ENCODE results near the gene PARP4.
"Not testable (repeated sequence)": the region's sequence is repeated elsewhere in the genome, so short reads cannot be mapped to it uniquely, and the experiment has no call there.

Gene PARP4

GRCh38 chr13:24497742-24498141, 14.8 kb downstream of the PARP4 start:
- no peaks in the 10 kb centered on the region for H3K27me3 ChIP-seq (ENCODE audit: insufficient read depth, low read length, poor library complexity, severe bottlenecking)
- H3K4me2 ChIP-seq (ENCODE audit: low read depth, low read length, poor library complexity, severe bottlenecking): no peak overlapping the region
- no peaks in the 10 kb centered on the region for H3F3A ChIP-seq (ENCODE audit: low read depth)
- no peak overlapping the region for H3K9ac ChIP-seq (ENCODE audit: low read depth, low read length, poor library complexity, severe bottlenecking)
- H3K79me2 ChIP-seq (ENCODE audit: insufficient read depth, low read length): no peaks in the 10 kb centered on the region
- H3K9me2 ChIP-seq (replicated peaks; ENCODE audit: low read depth, low read length): no peaks in the 10 kb centered on the region
- no peaks in the 10 kb centered on the region for H3K9me3 ChIP-seq (ENCODE audit: insufficient read depth, low read depth, low read length)
- no peak overlapping the region for H3K4me3 ChIP-seq (ENCODE audit: low read length, poor library complexity, severe bottlenecking)
- no peaks in the 10 kb centered on the region for H4K20me1 ChIP-seq (ENCODE audit: insufficient read depth, low read length, poor library complexity, severe bottlenecking)
- TF ChIP-seq EZH2phosphoT487 (IDR thresholded peaks at IDR 0.05; ENCODE audit: borderline replicate concordance): no peak
- TF ChIP-seq, protein P1, sequence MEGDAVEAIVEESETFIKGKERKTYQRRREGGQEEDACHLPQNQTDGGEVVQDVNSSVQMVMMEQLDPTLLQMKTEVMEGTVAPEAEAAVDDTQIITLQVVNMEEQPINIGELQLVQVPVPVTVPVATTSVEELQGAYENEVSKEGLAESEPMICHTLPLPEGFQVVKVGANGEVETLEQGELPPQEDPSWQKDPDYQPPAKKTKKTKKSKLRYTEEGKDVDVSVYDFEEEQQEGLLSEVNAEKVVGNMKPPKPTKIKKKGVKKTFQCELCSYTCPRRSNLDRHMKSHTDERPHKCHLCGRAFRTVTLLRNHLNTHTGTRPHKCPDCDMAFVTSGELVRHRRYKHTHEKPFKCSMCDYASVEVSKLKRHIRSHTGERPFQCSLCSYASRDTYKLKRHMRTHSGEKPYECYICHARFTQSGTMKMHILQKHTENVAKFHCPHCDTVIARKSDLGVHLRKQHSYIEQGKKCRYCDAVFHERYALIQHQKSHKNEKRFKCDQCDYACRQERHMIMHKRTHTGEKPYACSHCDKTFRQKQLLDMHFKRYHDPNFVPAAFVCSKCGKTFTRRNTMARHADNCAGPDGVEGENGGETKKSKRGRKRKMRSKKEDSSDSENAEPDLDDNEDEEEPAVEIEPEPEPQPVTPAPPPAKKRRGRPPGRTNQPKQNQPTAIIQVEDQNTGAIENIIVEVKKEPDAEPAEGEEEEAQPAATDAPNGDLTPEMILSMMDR (conservative IDR thresholded peaks at IDR 0.05; ENCODE audit: low read length): no peak
- peaks cover 53% of the 10 kb centered on the region; the same call in 1 of the 2 replicates for H3K36me3 ChIP-seq (ENCODE audit: insufficient read depth, low read length)
- no peaks in the 10 kb centered on the region for H3K4me1 ChIP-seq (ENCODE audit: insufficient read depth, low read length, poor library complexity, severe bottlenecking)
- no peak overlapping the region for H2AFZ ChIP-seq (ENCODE audit: low read length)

DNA sequence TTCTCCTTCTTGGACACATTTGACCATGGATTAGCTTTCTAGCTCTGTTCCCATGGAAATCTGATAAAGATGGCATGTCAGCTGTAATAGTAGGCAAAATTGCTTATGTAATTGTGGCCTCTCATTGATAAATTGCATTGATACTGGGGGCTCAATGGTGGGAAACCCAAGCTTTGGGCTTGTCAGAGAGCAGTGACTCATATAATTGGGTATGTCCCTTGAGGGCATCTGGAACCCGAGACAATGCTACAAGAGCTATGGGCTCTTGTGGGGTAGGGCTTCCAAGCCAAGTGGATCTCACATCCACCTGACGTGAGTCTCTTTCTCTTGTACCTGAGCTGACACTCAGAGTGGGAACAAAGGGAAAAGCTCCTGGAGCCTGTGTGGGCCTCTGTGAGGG, 16.3 kb downstream of the PARP4 start:
- H3K4me1 ChIP-seq (ENCODE audit: insufficient read depth, low read length, poor library complexity, severe bottlenecking); H3K27me3 ChIP-seq (ENCODE audit: insufficient read depth, low read length, poor library complexity, severe bottlenecking); H2AFZ ChIP-seq (ENCODE audit: low read length); H3K9me3 ChIP-seq (ENCODE audit: insufficient read depth, low read depth, low read length); H3F3A ChIP-seq (ENCODE audit: low read depth); H3K9ac ChIP-seq (ENCODE audit: low read depth, low read length, poor library complexity, severe bottlenecking); H3K9me2 ChIP-seq (replicated peaks; ENCODE audit: low read depth, low read length); H4K20me1 ChIP-seq (ENCODE audit: insufficient read depth, low read length, poor library complexity, severe bottlenecking); H3K4me3 ChIP-seq (ENCODE audit: low read length, poor library complexity, severe bottlenecking); H3K79me2 ChIP-seq (ENCODE audit: insufficient read depth, low read length); H3K4me2 ChIP-seq (ENCODE audit: low read depth, low read length, poor library complexity, severe bottlenecking): not testable (repeated sequence)
- H3K36me3 ChIP-seq (ENCODE audit: insufficient read depth, low read length): peaks cover 67% of the 10 kb centered on the region; the same call in 1 of the 2 replicates

- no peak overlapping the region for H3K4me2 ChIP-seq (ENCODE audit: low read depth, low read length, poor library complexity, severe bottlenecking)
- peaks cover 67% of the 10 kb centered on the region; the same call in 1 of the 2 replicates for H3K36me3 ChIP-seq (ENCODE audit: insufficient read depth, low read length)
- H4K20me1 ChIP-seq (ENCODE audit: insufficient read depth, low read length, poor library complexity, severe bottlenecking): no peaks in the 10 kb centered on the region
- no peaks in the 10 kb centered on the region for H3K27me3 ChIP-seq (ENCODE audit: insufficient read depth, low read length, poor library complexity, severe bottlenecking)
- no peaks in the 10 kb centered on the region for H3K79me2 ChIP-seq (ENCODE audit: insufficient read depth, low read length)
- no peak overlapping the region for H2AFZ ChIP-seq (ENCODE audit: low read length)
- no peaks in the 10 kb centered on the region for H3F3A ChIP-seq (ENCODE audit: low read depth)
- no peak overlapping the region for H3K4me3 ChIP-seq (ENCODE audit: low read length, poor library complexity, severe bottlenecking)
- no peak for TF ChIP-seq EZH2phosphoT487 (IDR thresholded peaks at IDR 0.05; ENCODE audit: borderline replicate concordance)
- H3K9ac ChIP-seq (ENCODE audit: low read depth, low read length, poor library complexity, severe bottlenecking): no peak overlapping the region
- H3K9me2 ChIP-seq (replicated peaks; ENCODE audit: low read depth, low read length): no peaks in the 10 kb centered on the region
- no peaks in the 10 kb centered on the region for H3K4me1 ChIP-seq (ENCODE audit: insufficient read depth, low read length, poor library complexity, severe bottlenecking)
- no peaks in the 10 kb centered on the region for H3K9me3 ChIP-seq (ENCODE audit: insufficient read depth, low read depth, low read length)
Observed at GRCh38 chr13:24495151-24495729, 17.3 kb downstream of the PARP4 start.

DNA sequence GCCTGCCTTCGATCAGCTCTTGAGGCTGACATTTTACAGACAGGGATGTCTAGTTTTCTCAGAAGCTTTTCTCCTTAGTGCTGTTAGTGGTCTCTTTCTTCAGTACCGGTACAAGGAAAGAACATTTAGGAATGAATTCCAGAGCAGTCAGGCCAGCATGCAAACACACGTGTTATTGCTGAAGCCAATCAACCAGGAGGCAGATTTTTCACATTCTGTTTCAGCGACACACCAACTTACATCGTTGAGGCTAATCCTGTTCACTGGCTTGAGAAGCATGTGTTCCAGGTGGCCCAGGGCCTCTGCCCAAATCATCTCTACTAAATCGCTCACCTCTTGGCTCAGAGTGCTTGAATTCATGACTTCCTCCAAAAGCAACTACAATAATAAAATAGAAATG, 19.2 kb downstream of the PARP4 start:
- no peaks in the 10 kb centered on the region for H3K79me2 ChIP-seq (ENCODE audit: insufficient read depth, low read length)
- no peaks in the 10 kb centered on the region for H3F3A ChIP-seq (ENCODE audit: low read depth)
- no peak overlapping the region for H3K9ac ChIP-seq (ENCODE audit: low read depth, low read length, poor library complexity, severe bottlenecking)
- no peaks in the 10 kb centered on the region for H4K20me1 ChIP-seq (ENCODE audit: insufficient read depth, low read length, poor library complexity, severe bottlenecking)
- H3K4me1 ChIP-seq (ENCODE audit: insufficient read depth, low read length, poor library complexity, severe bottlenecking): no peaks in the 10 kb centered on the region
- TF ChIP-seq EZH2phosphoT487 (IDR thresholded peaks at IDR 0.05; ENCODE audit: borderline replicate concordance): no peak
- TF ChIP-seq, protein P1 (conservative IDR thresholded peaks at IDR 0.05; ENCODE audit: low read length): no peak
- peaks cover 77% of the 10 kb centered on the region; the same call in 1 of the 2 replicates for H3K36me3 ChIP-seq (ENCODE audit: insufficient read depth, low read length)
- no peak overlapping the region for H2AFZ ChIP-seq (ENCODE audit: low read length)
- H3K27me3 ChIP-seq (ENCODE audit: insufficient read depth, low read length, poor library complexity, severe bottlenecking): no peaks in the 10 kb centered on the region
- H3K4me2 ChIP-seq (ENCODE audit: low read depth, low read length, poor library complexity, severe bottlenecking): no peak overlapping the region
- no peak overlapping the region for H3K4me3 ChIP-seq (ENCODE audit: low read length, poor library complexity, severe bottlenecking)
- H3K9me2 ChIP-seq (replicated peaks; ENCODE audit: low read depth, low read length): no peaks in the 10 kb centered on the region
- no peaks in the 10 kb centered on the region for H3K9me3 ChIP-seq (ENCODE audit: insufficient read depth, low read depth, low read length)

Data from Loucy (cell line).